Coronary artery (tissue), 2 donors: ENCODE results near the gene PCDH9.

Source experiments
- DNase-seq: peaks from one replicate; pipeline ENCODE4 v3.0.0-alpha.2; 2017; ENCODE audit warnings: low spot score
- H3K27ac ChIP-seq, 2 donors: fragments of 200-600 bp; sonication (generic); one replicate each; pipeline ENCODE4 v1.5.1; 2016 to 2019
- H3K4me3 ChIP-seq: fragments of 200-600 bp; sonication (generic); 2 replicates; pipeline ENCODE4 v1.5.1; 2016; ENCODE audit warnings: mild to moderate bottlenecking, moderate library complexity
- TF ChIP-seq, protein P1 (sequence below): fragments of 200-600 bp; sonication (generic); IDR thresholded peaks from one replicate; pipeline ENCODE4 v1.5.1; 2019; ENCODE audit warnings: antibody characterized with exemption

The PCDH9 gene

DNA sequence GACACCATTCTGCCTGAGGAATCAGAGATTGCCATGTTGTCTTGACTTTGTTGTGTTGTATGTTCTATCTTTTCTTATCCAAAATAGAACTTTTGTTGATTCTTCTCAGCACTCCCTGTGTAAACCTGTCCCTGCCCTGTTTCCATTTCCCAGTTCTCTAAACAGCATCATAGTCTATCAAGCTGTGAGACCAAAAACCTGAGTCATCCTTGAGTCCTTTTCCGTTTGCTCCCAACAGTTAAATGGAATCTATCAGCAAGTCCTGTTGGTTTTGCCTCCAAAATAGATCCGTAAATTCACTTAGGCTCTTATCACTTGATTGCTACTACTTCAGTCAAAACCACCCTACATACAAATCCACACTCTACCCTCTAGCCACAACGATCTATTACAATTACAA lies 667.1 kb downstream of the PCDH9 start:
- no peak for DNase-seq

DNA sequence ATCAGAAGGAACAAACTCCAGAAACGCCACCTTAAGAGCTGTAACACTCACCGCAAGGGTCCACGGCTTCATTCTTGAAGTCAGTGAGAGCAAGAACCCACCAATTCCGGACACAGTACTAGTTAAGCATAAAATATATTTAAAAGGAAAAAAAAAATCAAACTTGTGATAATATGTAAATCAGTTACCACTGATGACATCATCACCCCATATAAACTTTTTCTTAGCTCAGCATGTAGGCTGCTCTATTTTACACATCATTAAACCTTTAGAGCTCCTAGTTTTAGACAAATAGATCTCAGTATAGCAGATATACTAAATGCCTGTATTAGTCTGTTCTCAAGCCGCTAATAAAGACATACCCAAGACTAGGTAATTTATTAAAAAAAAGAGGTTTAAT lies 668.1 kb downstream of the PCDH9 start:
- TF ChIP-seq, protein P1, sequence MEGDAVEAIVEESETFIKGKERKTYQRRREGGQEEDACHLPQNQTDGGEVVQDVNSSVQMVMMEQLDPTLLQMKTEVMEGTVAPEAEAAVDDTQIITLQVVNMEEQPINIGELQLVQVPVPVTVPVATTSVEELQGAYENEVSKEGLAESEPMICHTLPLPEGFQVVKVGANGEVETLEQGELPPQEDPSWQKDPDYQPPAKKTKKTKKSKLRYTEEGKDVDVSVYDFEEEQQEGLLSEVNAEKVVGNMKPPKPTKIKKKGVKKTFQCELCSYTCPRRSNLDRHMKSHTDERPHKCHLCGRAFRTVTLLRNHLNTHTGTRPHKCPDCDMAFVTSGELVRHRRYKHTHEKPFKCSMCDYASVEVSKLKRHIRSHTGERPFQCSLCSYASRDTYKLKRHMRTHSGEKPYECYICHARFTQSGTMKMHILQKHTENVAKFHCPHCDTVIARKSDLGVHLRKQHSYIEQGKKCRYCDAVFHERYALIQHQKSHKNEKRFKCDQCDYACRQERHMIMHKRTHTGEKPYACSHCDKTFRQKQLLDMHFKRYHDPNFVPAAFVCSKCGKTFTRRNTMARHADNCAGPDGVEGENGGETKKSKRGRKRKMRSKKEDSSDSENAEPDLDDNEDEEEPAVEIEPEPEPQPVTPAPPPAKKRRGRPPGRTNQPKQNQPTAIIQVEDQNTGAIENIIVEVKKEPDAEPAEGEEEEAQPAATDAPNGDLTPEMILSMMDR: no peak
- DNase-seq: no peak
- Histone ChIP-seq H3K4me3 (no peak overlapping the region), H3K27ac (no peak overlapping the region)

More for the DNA sequence above, 667.1 kb downstream of the PCDH9 start:
- no peak overlapping the region for H3K27ac ChIP-seq
- H3K4me3 ChIP-seq: no peak overlapping the region
- TF ChIP-seq, protein P1: no peak

DNA sequence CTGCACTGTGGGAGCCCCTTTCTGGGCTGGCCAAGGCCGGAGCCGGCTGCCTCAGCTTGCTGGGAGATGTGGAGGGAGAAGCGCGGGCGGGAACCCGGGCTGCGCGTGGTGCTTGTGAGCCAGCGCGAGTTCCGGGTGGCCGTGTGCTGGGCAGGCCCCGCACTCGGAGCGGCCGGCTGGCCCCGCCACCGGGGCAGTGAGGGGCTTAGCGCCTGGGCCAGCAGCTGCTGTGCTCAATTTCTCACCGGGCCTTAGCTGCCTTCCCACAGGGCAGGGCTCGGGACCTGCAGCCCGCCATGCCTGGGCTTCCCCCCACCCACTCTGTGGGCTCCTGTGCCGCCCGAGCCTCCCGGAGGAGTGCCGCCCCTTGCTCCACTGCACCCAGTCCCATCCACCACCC lies 669.1 kb downstream of the PCDH9 start:
- Histone ChIP-seq H3K27ac (no peak overlapping the region), H3K4me3 (no peak overlapping the region)
- TF ChIP-seq, protein P1: no peak
- DNase-seq: no peak

DNA sequence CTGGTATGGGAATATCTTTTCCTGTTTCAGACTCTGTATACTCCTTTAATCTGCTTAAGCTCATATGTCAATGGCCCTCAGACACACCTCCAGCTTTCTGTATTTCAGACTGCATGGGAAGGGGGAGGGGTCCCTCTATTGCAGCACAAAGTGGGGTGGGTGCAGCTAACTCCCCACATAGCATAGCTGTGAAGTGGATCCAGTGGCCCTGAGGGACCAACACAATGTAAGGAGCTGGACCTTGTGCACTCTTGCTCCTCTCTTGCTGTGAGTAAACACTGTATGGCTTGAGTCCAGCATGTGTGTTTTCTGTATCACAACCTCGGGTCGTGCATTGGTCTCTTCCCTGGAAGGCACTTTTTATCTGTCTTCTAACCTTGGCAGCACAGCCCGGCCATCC lies 669.9 kb downstream of the PCDH9 start:
- no peak for DNase-seq
- TF ChIP-seq, protein P1: no peak
- no peak overlapping the region for H3K4me3 ChIP-seq

DNA sequence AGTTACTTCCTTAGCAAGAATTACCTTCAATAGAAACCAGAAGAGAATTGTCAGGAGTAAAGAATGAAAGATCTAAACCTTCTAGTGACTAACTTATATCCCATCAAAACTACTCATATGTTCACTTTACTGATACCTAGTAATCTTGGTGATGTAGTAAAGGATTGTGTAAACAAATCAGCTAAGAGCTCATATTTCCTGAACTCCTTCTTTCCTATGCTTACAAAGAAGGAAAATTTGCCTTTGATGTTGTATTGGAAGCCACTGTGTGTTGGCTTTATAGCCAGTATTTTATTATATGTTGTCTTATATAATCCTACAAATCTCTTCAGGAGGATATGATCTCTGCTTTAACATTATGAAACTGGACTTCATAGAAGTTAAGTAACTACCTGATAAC lies 671.0 kb downstream of the PCDH9 start:
- no peak for DNase-seq
- H3K27ac ChIP-seq: no peak overlapping the region
- TF ChIP-seq, protein P1: no peak
- H3K4me3 ChIP-seq: no peak overlapping the region

More for the DNA sequence above, 669.9 kb downstream of the PCDH9 start:
- no peak overlapping the region for H3K27ac ChIP-seq

DNA sequence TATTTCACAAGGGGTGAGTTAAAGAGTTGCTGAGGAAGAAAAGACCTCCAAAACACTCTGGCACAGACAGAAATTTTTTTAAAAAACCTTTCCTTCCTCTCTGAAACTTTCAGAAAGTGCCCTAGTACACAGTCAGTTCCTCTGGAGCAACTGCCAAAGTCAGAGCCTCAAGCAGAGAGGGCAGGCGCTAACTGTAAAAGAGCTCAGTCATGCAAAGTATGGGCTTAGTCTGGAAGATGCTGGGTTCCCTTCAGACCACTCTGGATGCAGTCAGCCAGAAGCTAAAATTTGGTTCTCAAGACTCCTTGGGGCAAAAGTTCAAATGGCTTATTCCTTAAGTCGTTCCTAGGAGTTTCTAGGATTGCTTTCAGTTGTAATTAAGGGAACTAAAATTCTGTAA lies 671.6 kb downstream of the PCDH9 start:
- Histone ChIP-seq H3K27ac (no peak overlapping the region), H3K4me3 (no peak overlapping the region)
- no peak for DNase-seq
- TF ChIP-seq, protein P1: no peak

DNA sequence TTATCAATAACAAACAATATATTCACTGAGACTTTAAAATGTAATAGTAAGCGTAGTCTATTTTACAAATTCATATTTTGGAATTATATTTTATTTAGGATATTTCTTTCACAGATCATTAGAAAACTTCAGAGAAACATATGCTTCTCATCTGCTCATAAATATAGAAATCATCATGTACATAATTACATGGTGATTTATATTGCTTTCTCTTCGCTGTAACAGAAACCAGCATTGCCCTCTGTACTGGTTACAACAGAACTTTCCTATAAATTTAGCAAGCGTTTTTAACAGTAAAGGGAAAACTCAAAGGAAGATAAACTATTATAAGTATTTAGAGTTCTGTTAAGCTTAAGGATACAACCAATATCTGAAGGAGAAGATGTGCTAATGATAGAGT lies 672.8 kb downstream of the PCDH9 start:
- DNase-seq: no peak
- H3K4me3 ChIP-seq: no peak overlapping the region
- TF ChIP-seq, protein P1: no peak
- no peak overlapping the region for H3K27ac ChIP-seq
